Osteoblast (primary cell): Measurements from ENCODE around the gene SPDYA. TPM values are rescaled to one million over a fixed set of nuclear protein-coding genes. Genes with fewer than 3 reads are reported as not detected.
A peak's percentile ranks its signal among the peaks of the same experiment; 100 is the strongest.

Experiments used
- DNase-seq: peaks from one replicate; pipeline ENCODE4 v3.0.0; 2011; ENCODE audit warnings: low spot score, mixed read lengths; ENCODE audit not compliant: insufficient read length; ENCODE audit errors: missing footprints
- H2AFZ ChIP-seq: 2 replicates; pipeline ENCODE4 v1.6.0; 2011; ENCODE audit warnings: mild to moderate bottlenecking, low read length
- H3K27ac ChIP-seq: 2 replicates; pipeline ENCODE4 v1.5.1; 2011; ENCODE audit warnings: mild to moderate bottlenecking, low read depth, low read length, moderate library complexity
- H3K27me3 ChIP-seq: 2 replicates; pipeline ENCODE4 v1.6.0; 2012; ENCODE audit warnings: mild to moderate bottlenecking, control low read depth, inconsistent platforms, low read length, moderate library complexity; ENCODE audit not compliant: insufficient read depth
- H3K36me3 ChIP-seq: 2 replicates; pipeline ENCODE4 v1.5.1; 2011; ENCODE audit warnings: mild to moderate bottlenecking, low read length, control low read depth, moderate library complexity; ENCODE audit not compliant: insufficient read depth
- H3K4me1 ChIP-seq: 2 replicates; pipeline ENCODE4 v1.5.1; 2011; ENCODE audit warnings: mild to moderate bottlenecking, low read length, control low read depth, moderate library complexity; ENCODE audit not compliant: insufficient read depth
- H3K4me2 ChIP-seq: 2 replicates; pipeline ENCODE4 v1.6.0; 2011; ENCODE audit warnings: mild to moderate bottlenecking, low read length; ENCODE audit not compliant: insufficient read depth
- H3K4me3 ChIP-seq: fragments of 200-600 bp; sonication (generic); 3 replicates; pipeline ENCODE4 v1.5.1; 2012; ENCODE audit warnings: mild to moderate bottlenecking, low read length, inconsistent platforms; ENCODE audit not compliant: insufficient read depth
- H3K79me2 ChIP-seq: 2 replicates; pipeline ENCODE4 v1.6.0; 2012; ENCODE audit warnings: mild to moderate bottlenecking, low read length, control low read depth, inconsistent platforms; ENCODE audit not compliant: insufficient read depth
- H3K9me3 ChIP-seq: 2 replicates; pipeline ENCODE4 v1.5.1; 2011; ENCODE audit warnings: low read depth, low read length, control low read depth
- H4K20me1 ChIP-seq: 2 replicates; pipeline ENCODE4 v1.6.0; 2012; ENCODE audit warnings: mild to moderate bottlenecking, low read length, control low read depth; ENCODE audit not compliant: insufficient read depth
- total RNA-seq: library from RNA; depleted of rRNA; stranded (reverse); fragments of >200 nt; gene quantifications from 2 replicates; pipeline ENCODE4 v1.2.3, GENCODE V29; 2012
- TF ChIP-seq, protein P1 (sequence below): IDR thresholded peaks from 2 replicates; pipeline ENCODE4 v1.5.1; 2011; ENCODE audit warnings: mild to moderate bottlenecking, low read depth, low read length, moderate library complexity; ENCODE audit errors: extremely low read depth

Gene SPDYA
- total RNA-seq, 1 donor: 0.72 TPM

DNA sequence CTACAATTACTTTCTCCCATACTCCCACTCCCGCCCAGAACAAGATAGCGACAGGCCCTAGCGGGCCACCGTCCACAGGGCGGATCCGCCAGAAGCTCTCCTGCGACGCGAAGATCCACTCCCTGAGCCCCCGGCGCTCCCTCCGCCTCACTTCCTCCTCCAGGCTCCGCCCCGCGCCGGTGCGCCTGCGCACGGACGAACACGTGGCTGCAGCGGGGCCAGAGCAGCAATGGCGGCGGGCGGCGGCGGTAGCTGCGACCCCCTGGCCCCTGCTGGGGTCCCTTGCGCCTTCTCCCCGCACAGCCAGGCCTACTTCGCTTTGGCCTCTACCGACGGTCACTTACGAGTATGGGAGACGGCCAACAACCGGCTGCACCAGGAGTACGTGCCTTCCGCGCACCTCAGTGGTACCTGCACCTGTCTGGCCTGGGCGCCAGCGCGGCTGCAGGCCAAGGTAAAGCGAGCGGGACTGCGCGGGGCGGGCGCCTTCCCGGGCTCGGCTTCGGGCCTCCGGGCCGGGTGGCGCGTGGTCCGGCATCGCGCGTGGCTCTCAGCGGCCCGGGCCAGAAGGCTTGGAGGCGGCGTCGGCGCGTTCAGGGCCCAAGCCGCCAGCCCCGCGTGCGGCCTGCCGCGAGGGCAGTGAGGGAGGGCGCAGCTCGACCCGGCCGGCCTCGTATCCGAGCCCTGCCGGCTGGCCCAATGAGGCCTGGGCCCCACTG is 84.0 kb downstream of the SPDYA start, which contains the start of gene WDR43:
Gene WDR43 (plus strand): TSS at position 198 of the 719 bp plus-strand sequence. CDS start 32 bp downstream, at position 230.
- Histone ChIP-seq H4K20me1 (peaks cover 46% of the 10 kb centered on the region), H3K27me3 (no peaks in the 10 kb centered on the region), H3K4me3 (peak within 1 kb of the TSS; percentile 99), H3K4me2 (peak within 1 kb of the TSS; percentile 97), H3K9me3 (no peaks in the 10 kb centered on the region), H3K79me2 (peaks cover 52% of the 10 kb centered on the region), H3K4me1 (peaks cover 35% of the 10 kb centered on the region), H3K36me3 (no peaks in the 10 kb centered on the region), H2AFZ (peak within 1 kb of the TSS; percentile 96), H3K27ac (peak within 1 kb of the TSS; percentile 85)
- peak; percentile 97 for DNase-seq
- TF ChIP-seq, protein P1, sequence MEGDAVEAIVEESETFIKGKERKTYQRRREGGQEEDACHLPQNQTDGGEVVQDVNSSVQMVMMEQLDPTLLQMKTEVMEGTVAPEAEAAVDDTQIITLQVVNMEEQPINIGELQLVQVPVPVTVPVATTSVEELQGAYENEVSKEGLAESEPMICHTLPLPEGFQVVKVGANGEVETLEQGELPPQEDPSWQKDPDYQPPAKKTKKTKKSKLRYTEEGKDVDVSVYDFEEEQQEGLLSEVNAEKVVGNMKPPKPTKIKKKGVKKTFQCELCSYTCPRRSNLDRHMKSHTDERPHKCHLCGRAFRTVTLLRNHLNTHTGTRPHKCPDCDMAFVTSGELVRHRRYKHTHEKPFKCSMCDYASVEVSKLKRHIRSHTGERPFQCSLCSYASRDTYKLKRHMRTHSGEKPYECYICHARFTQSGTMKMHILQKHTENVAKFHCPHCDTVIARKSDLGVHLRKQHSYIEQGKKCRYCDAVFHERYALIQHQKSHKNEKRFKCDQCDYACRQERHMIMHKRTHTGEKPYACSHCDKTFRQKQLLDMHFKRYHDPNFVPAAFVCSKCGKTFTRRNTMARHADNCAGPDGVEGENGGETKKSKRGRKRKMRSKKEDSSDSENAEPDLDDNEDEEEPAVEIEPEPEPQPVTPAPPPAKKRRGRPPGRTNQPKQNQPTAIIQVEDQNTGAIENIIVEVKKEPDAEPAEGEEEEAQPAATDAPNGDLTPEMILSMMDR: no peak

DNA sequence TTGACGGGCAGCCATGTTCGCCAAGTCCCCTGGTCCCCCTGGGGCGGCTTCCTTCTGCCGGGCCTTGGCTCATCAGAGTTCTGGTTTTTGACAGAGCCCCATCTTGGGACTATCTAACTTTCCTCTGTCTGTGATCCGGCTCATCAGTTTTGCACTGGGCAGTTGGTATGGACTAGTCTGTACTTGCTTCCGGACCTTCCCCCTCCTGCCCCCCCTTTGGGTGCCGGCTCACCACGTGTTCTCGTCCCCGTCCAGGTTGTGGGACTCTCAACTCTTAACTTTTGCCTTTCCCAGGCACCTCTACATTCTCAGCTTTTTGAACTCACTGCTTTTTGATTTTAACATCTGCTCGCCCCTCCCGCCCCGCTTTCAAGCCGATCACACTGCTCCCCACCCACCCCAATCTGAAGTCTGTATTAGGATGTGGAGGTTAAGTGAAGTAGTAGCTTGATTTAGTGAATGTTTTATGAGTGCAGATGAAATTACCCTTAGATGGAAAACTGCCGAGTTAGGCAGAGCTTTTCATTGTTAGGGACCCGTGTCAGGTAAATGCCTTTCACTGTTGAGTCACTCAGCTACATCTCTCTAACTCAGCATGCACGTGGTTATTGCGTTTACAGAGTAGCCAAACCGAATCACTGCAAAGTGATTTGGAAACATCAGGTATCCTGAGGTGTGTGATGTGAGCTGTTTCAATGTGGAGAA is 84.7 kb downstream of the SPDYA start:
- peak overlapping the region; percentile 96 for H2AFZ ChIP-seq
- H3K9me3 ChIP-seq: no peaks in the 10 kb centered on the region
- DNase-seq: peak; percentile 78
- H3K4me1 ChIP-seq: peaks cover 35% of the 10 kb centered on the region
- peaks cover 59% of the 10 kb centered on the region for H3K79me2 ChIP-seq
- H3K27me3 ChIP-seq: no peaks in the 10 kb centered on the region
- H3K4me3 ChIP-seq: peak overlapping the region; percentile 99
- no peaks in the 10 kb centered on the region for H3K36me3 ChIP-seq
- H3K4me2 ChIP-seq: peak overlapping the region; percentile 97
- H4K20me1 ChIP-seq: peaks cover 52% of the 10 kb centered on the region
- H3K27ac ChIP-seq: peak overlapping the region; percentile 85
- TF ChIP-seq, protein P1: no peak

DNA sequence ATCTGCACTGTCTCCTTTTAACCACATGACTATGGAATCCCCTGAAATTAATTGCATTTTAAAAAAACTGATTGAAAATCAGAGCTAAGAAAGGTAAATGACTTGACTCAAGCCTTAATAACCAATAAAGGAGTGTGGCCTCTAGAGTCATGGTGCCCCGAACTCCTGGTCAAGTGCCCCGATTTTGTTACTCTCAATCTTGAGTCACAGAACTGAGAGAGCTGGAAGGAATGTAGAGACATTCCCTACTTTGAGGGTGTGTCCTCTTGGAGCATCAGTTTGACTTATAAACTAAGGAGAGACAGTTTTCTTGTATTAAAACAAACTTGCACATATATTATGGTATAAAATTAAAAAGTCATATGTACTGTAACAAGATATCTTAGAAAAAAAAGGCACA is 86.3 kb downstream of the SPDYA start:
- Histone ChIP-seq H3K4me1 (peaks cover 38% of the 10 kb centered on the region), H3K27me3 (no peaks in the 10 kb centered on the region), H3K4me2 (peak overlapping the region; percentile 97), H3K36me3 (no peaks in the 10 kb centered on the region), H2AFZ (no peak overlapping the region), H3K79me2 (peaks cover 75% of the 10 kb centered on the region), H3K4me3 (no peak overlapping the region), H3K9me3 (no peaks in the 10 kb centered on the region), H3K27ac (no peak overlapping the region), H4K20me1 (peaks cover 67% of the 10 kb centered on the region)
- TF ChIP-seq, protein P1: no peak
- DNase-seq: peak; percentile 88

DNA sequence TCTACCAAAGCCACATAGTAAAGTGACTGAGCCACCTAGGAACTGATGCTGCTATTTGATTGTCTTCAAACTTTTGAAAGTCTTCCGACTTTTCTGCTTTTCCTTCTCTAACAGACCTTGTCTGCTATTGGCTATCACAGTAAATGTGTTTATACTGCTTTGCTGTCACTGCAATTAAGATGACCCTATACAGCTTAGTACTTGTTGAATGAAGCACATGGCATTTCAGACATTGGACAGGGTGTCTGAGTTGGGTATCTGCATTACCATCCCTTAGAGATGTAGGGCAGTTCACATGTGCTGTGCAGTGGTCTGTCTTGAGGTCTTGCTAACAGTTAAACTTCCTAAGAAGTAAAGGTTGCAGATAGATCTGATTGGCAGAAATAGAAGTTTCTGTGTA is 87.4 kb downstream of the SPDYA start:
- Histone ChIP-seq H4K20me1 (peaks cover 76% of the 10 kb centered on the region), H3K27me3 (no peaks in the 10 kb centered on the region)
- DNase-seq: peak; percentile 84

More for the DNA sequence above, 87.4 kb downstream of the SPDYA start:
- Histone ChIP-seq H2AFZ (no peak overlapping the region), H3K27ac (no peak overlapping the region), H3K4me2 (peak overlapping the region; percentile 2), H3K36me3 (peaks cover 10% of the 10 kb centered on the region), H3K4me3 (no peak overlapping the region), H3K79me2 (peaks cover 86% of the 10 kb centered on the region), H3K9me3 (no peaks in the 10 kb centered on the region), H3K4me1 (peaks cover 38% of the 10 kb centered on the region)
- TF ChIP-seq, protein P1: no peak
